ENCODE data around the gene PLA1A. TPM values are rescaled to one million over a fixed set of nuclear protein-coding genes. Genes with fewer than 3 reads are reported as not detected.

PLA1A gene
- total RNA-seq, 2 experiments from 2014 or later = not detected

DNA sequence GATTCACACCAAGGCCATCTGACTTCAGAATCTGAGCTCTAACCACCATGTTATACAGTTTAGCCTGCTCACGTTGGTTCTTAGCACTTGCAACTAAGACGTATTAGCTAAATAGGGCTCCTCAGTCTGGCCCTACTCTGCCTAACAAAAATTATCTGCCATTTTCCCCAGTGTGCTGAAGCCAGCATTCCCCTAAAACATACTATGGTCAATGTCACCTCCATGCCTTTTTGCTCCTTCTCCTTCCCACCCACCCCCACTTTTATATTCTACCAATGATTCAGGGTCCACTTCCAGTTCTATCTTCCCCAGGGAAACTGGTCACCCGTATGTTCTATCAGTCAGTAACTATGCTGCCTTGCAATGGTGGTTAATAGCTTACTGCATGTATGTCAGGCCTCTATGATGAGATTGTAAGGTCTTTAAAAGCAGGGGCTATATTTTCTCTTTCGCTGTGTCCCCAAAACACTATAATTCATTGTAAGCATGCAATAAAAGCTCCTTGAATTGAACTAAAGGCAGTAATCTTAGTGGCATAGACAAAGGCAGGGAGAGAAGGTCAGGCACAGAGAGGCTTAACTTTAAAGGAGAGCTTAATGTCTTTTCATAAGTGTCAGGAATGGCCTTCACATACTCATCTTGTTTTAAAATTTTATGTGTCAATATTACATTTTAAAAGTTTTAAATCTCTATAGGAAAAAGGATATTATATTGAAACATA, 39.4 kb downstream of the PLA1A start:
- CTCF ChIA-PET = no interaction called here
- H3K4me1 ChIP-seq (ENCODE audit: insufficient read depth, low read length) = peaks cover 11% of the 10 kb centered on the region
- no peak overlapping the region for H3K27ac Mint-ChIP-seq

DNA sequence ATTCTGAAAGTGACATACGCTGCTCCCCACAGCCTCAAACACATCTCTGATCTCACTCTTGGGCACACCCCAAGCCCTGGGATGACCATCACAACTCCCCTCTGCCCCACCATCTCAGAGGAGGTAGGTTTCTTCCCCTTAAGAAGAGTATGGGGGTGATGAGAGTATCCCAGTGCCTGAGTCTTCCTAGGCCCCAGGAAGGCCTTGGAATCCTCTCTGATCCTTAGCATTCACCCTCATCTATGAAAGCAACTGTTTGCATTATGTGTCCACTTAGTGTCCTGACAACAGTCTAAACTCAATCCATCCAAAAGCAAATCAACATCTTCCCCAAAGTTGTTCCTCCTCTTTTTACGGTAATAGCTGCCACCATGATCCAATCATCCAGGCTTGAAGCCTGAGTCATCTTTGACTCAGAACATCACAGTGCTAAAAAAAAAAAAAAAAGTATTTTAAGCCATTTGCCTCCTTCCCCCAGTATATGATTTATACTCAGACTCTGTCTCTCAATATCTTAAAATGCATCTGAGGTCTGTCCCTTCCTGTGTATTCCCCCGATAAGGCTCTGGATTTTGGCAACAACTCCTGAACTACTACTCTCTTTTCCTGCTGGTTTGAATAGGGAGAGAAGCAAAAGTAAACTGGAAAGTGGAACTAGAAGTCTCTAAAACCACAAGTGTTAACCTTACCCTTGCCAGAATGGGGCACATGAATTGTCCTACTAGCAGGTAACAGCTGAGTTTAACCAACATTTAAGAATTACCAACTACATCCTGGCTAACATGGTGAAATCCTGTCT, 40.2 kb downstream of the PLA1A start:
- Histone ChIP-seq H3K4me1 (ENCODE audit: insufficient read depth, low read length) (peaks cover 11% of the 10 kb centered on the region), H3K27me3 (ENCODE audit: control insufficient read depth in 1 of 2, insufficient read depth in 2 of 2, low read length in 2 of 2) (no peaks in the 10 kb centered on the region), H3K27ac (ENCODE audit: low read depth in 1 of 2, low read length in 2 of 2) (no peak overlapping the region), H3K9me3 (ENCODE audit: control insufficient read depth in 1 of 2, insufficient read depth in 1 of 2, low read length in 2 of 2) (no peaks in the 10 kb centered on the region), H3K36me3 (ENCODE audit: insufficient read depth, low read length) (no peaks in the 10 kb centered on the region), H3K4me3 (ENCODE audit: low read length) (no peak overlapping the region)
- Mint-ChIP-seq H3K27me3 (no peaks in the 10 kb centered on the region), H3K4me3 (no peak overlapping the region), H3K27ac (peak overlapping the region; percentile 25), H3K36me3 (ENCODE audit: low read depth) (peaks cover 30% of the 10 kb centered on the region), H3K4me1 (ENCODE audit: low read depth) (peaks cover 4% of the 10 kb centered on the region), H3K9me3 (no peaks in the 10 kb centered on the region)
- intact Hi-C loops (cut with DNase I, micrococcal nuclease) = no loop called here
- POLR2A ChIA-PET = no interaction called here
- TF ChIP-seq, protein P1, sequence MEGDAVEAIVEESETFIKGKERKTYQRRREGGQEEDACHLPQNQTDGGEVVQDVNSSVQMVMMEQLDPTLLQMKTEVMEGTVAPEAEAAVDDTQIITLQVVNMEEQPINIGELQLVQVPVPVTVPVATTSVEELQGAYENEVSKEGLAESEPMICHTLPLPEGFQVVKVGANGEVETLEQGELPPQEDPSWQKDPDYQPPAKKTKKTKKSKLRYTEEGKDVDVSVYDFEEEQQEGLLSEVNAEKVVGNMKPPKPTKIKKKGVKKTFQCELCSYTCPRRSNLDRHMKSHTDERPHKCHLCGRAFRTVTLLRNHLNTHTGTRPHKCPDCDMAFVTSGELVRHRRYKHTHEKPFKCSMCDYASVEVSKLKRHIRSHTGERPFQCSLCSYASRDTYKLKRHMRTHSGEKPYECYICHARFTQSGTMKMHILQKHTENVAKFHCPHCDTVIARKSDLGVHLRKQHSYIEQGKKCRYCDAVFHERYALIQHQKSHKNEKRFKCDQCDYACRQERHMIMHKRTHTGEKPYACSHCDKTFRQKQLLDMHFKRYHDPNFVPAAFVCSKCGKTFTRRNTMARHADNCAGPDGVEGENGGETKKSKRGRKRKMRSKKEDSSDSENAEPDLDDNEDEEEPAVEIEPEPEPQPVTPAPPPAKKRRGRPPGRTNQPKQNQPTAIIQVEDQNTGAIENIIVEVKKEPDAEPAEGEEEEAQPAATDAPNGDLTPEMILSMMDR (IDR thresholded peaks at IDR 0.05) = no peak
- ATAC-seq (ENCODE audit: poor library complexity) = no peak
- peak in 3 of 14 experiments; percentile 11 to 59 (median 46) for DNase-seq
- CTCF ChIA-PET = interaction anchor here (0.6 kb wide), 1 partner anchor 535 kb away, joined by 4 read pairs; no protein-coding TSS in a partner anchor

More for the DNA sequence above, 39.4 kb downstream of the PLA1A start:
- no peak for DNase-seq
- ATAC-seq (ENCODE audit: poor library complexity) = no peak
- H3K4me3 Mint-ChIP-seq = no peak overlapping the region
- H3K4me3 ChIP-seq (ENCODE audit: low read length) = no peak overlapping the region
- H3K36me3 Mint-ChIP-seq (ENCODE audit: low read depth) = peaks cover 22% of the 10 kb centered on the region
- intact Hi-C loops (cut with DNase I, micrococcal nuclease) = no loop called here
- H3K36me3 ChIP-seq (ENCODE audit: insufficient read depth, low read length) = no peaks in the 10 kb centered on the region
- POLR2A ChIA-PET = no interaction called here
- H3K9me3 ChIP-seq (ENCODE audit: control insufficient read depth in 1 of 2, insufficient read depth in 1 of 2, low read length in 2 of 2) = no peaks in the 10 kb centered on the region
- peaks cover 4% of the 10 kb centered on the region for H3K4me1 Mint-ChIP-seq (ENCODE audit: low read depth)
- H3K27me3 Mint-ChIP-seq = no peaks in the 10 kb centered on the region
- no peaks in the 10 kb centered on the region for H3K9me3 Mint-ChIP-seq
- H3K27me3 ChIP-seq (ENCODE audit: control insufficient read depth in 1 of 2, insufficient read depth in 2 of 2, low read length in 2 of 2) = no peaks in the 10 kb centered on the region
- H3K27ac ChIP-seq (ENCODE audit: low read depth in 1 of 2, low read length in 2 of 2) = no peak overlapping the region
- TF ChIP-seq, protein P1 (IDR thresholded peaks at IDR 0.05) = no peak

DNA sequence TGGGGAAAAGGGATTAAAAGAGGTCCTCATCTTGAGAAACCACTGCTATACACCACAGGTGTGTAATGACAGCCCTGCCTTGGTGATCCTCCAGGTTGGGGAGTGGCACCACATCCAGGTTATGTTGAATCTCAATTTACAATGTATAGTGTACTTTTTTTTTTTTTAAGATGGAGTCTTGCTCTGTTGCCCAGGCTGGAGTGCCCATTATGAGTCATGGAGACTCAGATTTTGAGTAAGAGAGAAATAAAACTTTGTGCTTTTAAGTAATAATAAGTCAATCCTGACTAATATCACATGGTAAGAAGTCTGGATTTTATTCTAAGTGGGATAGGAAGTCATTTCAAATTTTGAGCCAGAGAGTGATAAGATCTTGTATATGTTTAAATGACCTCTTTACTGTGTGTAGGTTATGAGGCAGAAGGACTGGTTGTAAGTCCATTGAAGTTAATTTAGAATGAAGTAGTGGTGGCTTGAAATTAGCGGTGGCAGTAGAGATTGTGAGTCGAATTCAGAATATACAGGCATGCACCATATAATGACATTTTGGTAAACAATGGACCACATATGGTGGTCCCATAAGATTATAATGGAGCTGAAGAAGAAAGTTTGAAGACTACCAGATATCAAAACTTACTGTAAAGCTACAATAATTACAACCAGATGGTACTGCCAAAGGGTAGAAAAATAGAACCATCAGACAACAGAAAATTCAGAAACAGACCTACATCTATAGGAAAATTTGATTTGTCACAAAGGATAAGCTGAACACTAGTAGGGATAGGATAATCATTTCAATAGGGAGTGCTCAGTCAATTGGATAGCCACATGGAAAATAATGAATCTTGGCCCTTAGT, 42.0 kb downstream of the PLA1A start:
- H3K27ac ChIP-seq (ENCODE audit: low read depth in 1 of 2, low read length in 2 of 2) = peak overlapping the region in 1 of 2 donors; percentile 28
- intact Hi-C loops (cut with DNase I, micrococcal nuclease) = no loop called here
- no peak overlapping the region for H3K4me3 ChIP-seq (ENCODE audit: low read length)
- no peak overlapping the region for H3K4me3 Mint-ChIP-seq
- TF ChIP-seq, protein P1 (IDR thresholded peaks at IDR 0.05) = no peak
- POLR2A ChIA-PET = no interaction called here
- no peaks in the 10 kb centered on the region for H3K9me3 ChIP-seq (ENCODE audit: control insufficient read depth in 1 of 2, insufficient read depth in 1 of 2, low read length in 2 of 2)
- H3K27me3 ChIP-seq (ENCODE audit: control insufficient read depth in 1 of 2, insufficient read depth in 2 of 2, low read length in 2 of 2) = no peaks in the 10 kb centered on the region
- ATAC-seq (ENCODE audit: poor library complexity) = no peak
- DNase-seq = peak in 2 of 14 experiments; percentile 33 to 52
- H3K36me3 Mint-ChIP-seq (ENCODE audit: low read depth) = peaks cover 36% of the 10 kb centered on the region
- H3K9me3 Mint-ChIP-seq = no peaks in the 10 kb centered on the region
- no peaks in the 10 kb centered on the region for H3K36me3 ChIP-seq (ENCODE audit: insufficient read depth, low read length)
- H3K4me1 ChIP-seq (ENCODE audit: insufficient read depth, low read length) = peaks cover 11% of the 10 kb centered on the region
- CTCF ChIA-PET = no interaction called here
- no peaks in the 10 kb centered on the region for H3K27me3 Mint-ChIP-seq
- no peak overlapping the region for H3K27ac Mint-ChIP-seq
- H3K4me1 Mint-ChIP-seq (ENCODE audit: low read depth) = peaks cover 4% of the 10 kb centered on the region
